Activated CD8-positive, alpha-beta memory T cell treated with anti-CD3 and anti-CD28 coated beads, Interleukin-2, amount 50 U/mL, for 24 hours (primary cell): ENCODE measurements around the gene FBLN5.
A peak's percentile ranks its signal among the peaks of the same experiment; 100 is the strongest.

Experiments
- DNase-seq: peaks from one replicate; pipeline ENCODE4 v3.0.0-alpha.2; 2020; ENCODE audit errors: extremely low read depth

FBLN5 gene

GRCh38 chr14:91945751-91946621 lies 1.5 kb downstream of the FBLN5 start:
- DNase-seq, result no peak

GRCh38 chr14:91942946-91943345 lies 4.5 kb downstream of the FBLN5 start:
- DNase-seq, result no peak

GRCh38 chr14:91942128-91942527 lies 5.4 kb downstream of the FBLN5 start:
- no peak for DNase-seq

- no peak for DNase-seq
Observed at GRCh38 chr14:91940209-91940608, 7.3 kb downstream of the FBLN5 start.

- no peak for DNase-seq
Observed at GRCh38 chr14:91935586-91935985, 11.9 kb downstream of the FBLN5 start.

GRCh38 chr14:91934554-91935285 lies 12.8 kb downstream of the FBLN5 start:
- DNase-seq, result no peak

- DNase-seq, result no peak
Observed at GRCh38 chr14:91931478-91932088, 15.9 kb downstream of the FBLN5 start.

GRCh38 chr14:91929700-91930099 lies 17.8 kb downstream of the FBLN5 start:
- no peak for DNase-seq

GRCh38 chr14:91927800-91928199 lies 19.7 kb downstream of the FBLN5 start:
- DNase-seq, result no peak

- no peak for DNase-seq
Observed at GRCh38 chr14:91927191-91927590, 20.3 kb downstream of the FBLN5 start.

- DNase-seq, result no peak
Observed at GRCh38 chr14:91926131-91926890, 21.2 kb downstream of the FBLN5 start.

- DNase-seq, result no peak
Observed at GRCh38 chr14:91925727-91926121, 21.8 kb downstream of the FBLN5 start.

- DNase-seq, result no peak
Observed at GRCh38 chr14:91925001-91925726, 22.3 kb downstream of the FBLN5 start.

- DNase-seq, result no peak
Observed at GRCh38 chr14:91920526-91920925, 27.0 kb downstream of the FBLN5 start.

- no peak for DNase-seq
Observed at GRCh38 chr14:91919814-91920213, 27.7 kb downstream of the FBLN5 start.

- no peak for DNase-seq
Observed at GRCh38 chr14:91918186-91918883, 29.2 kb downstream of the FBLN5 start.

- no peak for DNase-seq
Observed at GRCh38 chr14:91912035-91912434, 35.5 kb downstream of the FBLN5 start.

- peak; percentile 9 for DNase-seq
Observed at GRCh38 chr14:91911474-91912032, 35.9 kb downstream of the FBLN5 start.

GRCh38 chr14:91910196-91910595 lies 37.3 kb downstream of the FBLN5 start:
- no peak for DNase-seq

- no peak for DNase-seq
Observed at GRCh38 chr14:91906374-91906773, 41.1 kb downstream of the FBLN5 start.
